ENCODE measurements around the gene NEDD4L. TPM values are rescaled to one million over a fixed set of nuclear protein-coding genes. Genes with fewer than 3 reads are reported as not detected.
"Not testable (repeated sequence)": the region's sequence is repeated elsewhere in the genome, so short reads cannot be mapped to it uniquely, and the experiment has no call there.

NEDD4L gene
- total RNA-seq, 1 donor from 2014 or later, result 30.9 TPM

- no peak for DNase-seq (ENCODE audit: low spot score)
- intact Hi-C loops (cut with DNase I), result no loop called here
- ATAC-seq, result no peak
Measured at GRCh38 chr18:58048081-58048642, 4.1 kb downstream of the NEDD4L start.

GRCh38 chr18:58049000-58049688 lies 5.1 kb downstream of the NEDD4L start:
- ATAC-seq (no peak), DNase-seq (ENCODE audit: low spot score) (no peak)
- intact Hi-C loops (cut with DNase I), result no loop called here

- ATAC-seq; DNase-seq (ENCODE audit: low spot score); intact Hi-C loops (cut with DNase I): not testable (repeated sequence)
Measured at GRCh38 chr18:58050963-58051362, 6.9 kb downstream of the NEDD4L start.

GRCh38 chr18:58051765-58052460 lies 7.9 kb downstream of the NEDD4L start:
- ATAC-seq (no peak), DNase-seq (ENCODE audit: low spot score) (no peak)
- intact Hi-C loops (cut with DNase I), result no loop called here

- DNase-seq (ENCODE audit: low spot score), result no peak
- intact Hi-C loops (cut with DNase I), result no loop called here
- no peak for ATAC-seq
Measured at GRCh38 chr18:58052960-58053359, 8.9 kb downstream of the NEDD4L start.

GRCh38 chr18:58054041-58054781 lies 10.2 kb downstream of the NEDD4L start:
- ATAC-seq (no peak), DNase-seq (ENCODE audit: low spot score) (no peak)
- intact Hi-C loops (cut with DNase I), result no loop called here

GRCh38 chr18:58055890-58056558 lies 12.0 kb downstream of the NEDD4L start:
- intact Hi-C loops (cut with DNase I), result no loop called here
- no peak for DNase-seq (ENCODE audit: low spot score)

GRCh38 chr18:58056852-58057251 lies 12.8 kb downstream of the NEDD4L start:
- DNase-seq (ENCODE audit: low spot score), result no peak
- intact Hi-C loops (cut with DNase I), result no loop called here
- ATAC-seq, result no peak

More at GRCh38 chr18:58055890-58056558, 12.0 kb downstream of the NEDD4L start:
- no peak for ATAC-seq

GRCh38 chr18:58057291-58057965 lies 13.4 kb downstream of the NEDD4L start:
- intact Hi-C loops (cut with DNase I), result no loop called here

GRCh38 chr18:58058720-58059119 lies 14.7 kb downstream of the NEDD4L start:
- DNase-seq (ENCODE audit: low spot score) (no peak), ATAC-seq (no peak)
- intact Hi-C loops (cut with DNase I), result no loop called here

More at GRCh38 chr18:58057291-58057965, 13.4 kb downstream of the NEDD4L start:
- ATAC-seq (peak; percentile 42), DNase-seq (ENCODE audit: low spot score) (no peak)

- intact Hi-C loops (cut with DNase I), result no loop called here
- DNase-seq (ENCODE audit: low spot score) (no peak), ATAC-seq (no peak)
Measured at GRCh38 chr18:58060254-58060653, 16.2 kb downstream of the NEDD4L start.

- ATAC-seq (no peak), DNase-seq (ENCODE audit: low spot score) (no peak)
- intact Hi-C loops (cut with DNase I), result no loop called here
Measured at GRCh38 chr18:58061349-58061748, 17.3 kb downstream of the NEDD4L start.

GRCh38 chr18:58064406-58064998 lies 20.5 kb downstream of the NEDD4L start:
- intact Hi-C loops (cut with DNase I), result no loop called here
- DNase-seq (ENCODE audit: low spot score) (no peak), ATAC-seq (no peak)

- no peak for ATAC-seq
- intact Hi-C loops (cut with DNase I), result no loop called here
- DNase-seq (ENCODE audit: low spot score), result no peak
Measured at GRCh38 chr18:58065956-58066355, 21.9 kb downstream of the NEDD4L start.

GRCh38 chr18:58067601-58068000 lies 23.6 kb downstream of the NEDD4L start:
- intact Hi-C loops (cut with DNase I), result no loop called here
- DNase-seq (ENCODE audit: low spot score) (no peak), ATAC-seq (no peak)

GRCh38 chr18:58069099-58069498 lies 25.1 kb downstream of the NEDD4L start:
- no peak for ATAC-seq
- DNase-seq (ENCODE audit: low spot score), result no peak

GRCh38 chr18:58069721-58070292 lies 25.8 kb downstream of the NEDD4L start:
- intact Hi-C loops (cut with DNase I), result no loop called here
- no peak for DNase-seq (ENCODE audit: low spot score)
- ATAC-seq, result no peak

More at GRCh38 chr18:58069099-58069498, 25.1 kb downstream of the NEDD4L start:
- intact Hi-C loops (cut with DNase I), result no loop called here

- intact Hi-C loops (cut with DNase I), result no loop called here
- ATAC-seq (no peak), DNase-seq (ENCODE audit: low spot score) (no peak)
Measured at GRCh38 chr18:58076052-58076451, 32.0 kb downstream of the NEDD4L start.
